HEK293 (cell line): ENCODE data around the gene LEMD1.

Source experiments
- CTCF ChIP-seq: fragments of 450-650 bp; formaldehyde crosslinking; IDR thresholded peaks from 2 replicates; pipeline ENCODE4 v1.5.1; 2016; ENCODE audit warnings: missing biosample characterization, missing genetic modification characterization
- ZBTB1 ChIP-seq: fragments of 450-650 bp; formaldehyde crosslinking; IDR thresholded peaks from 2 replicates; pipeline ENCODE4 v1.5.1; 2016; ENCODE audit warnings: missing biosample characterization, missing genetic modification characterization
- ZNF121 ChIP-seq: fragments of 450-650 bp; formaldehyde crosslinking; IDR thresholded peaks from 2 replicates; pipeline ENCODE4 v1.5.1; 2016; ENCODE audit warnings: missing biosample characterization, missing genetic modification characterization
- ZNF350 ChIP-seq: fragments of 450-650 bp; formaldehyde crosslinking; IDR thresholded peaks from 2 replicates; pipeline ENCODE4 v1.5.0; 2017; ENCODE audit warnings: missing biosample characterization, mild to moderate bottlenecking, missing genetic modification characterization
- ZNF391 ChIP-seq: fragments of 450-650 bp; formaldehyde crosslinking; IDR thresholded peaks from 2 replicates; pipeline ENCODE4 v1.5.1; 2016; ENCODE audit warnings: low read depth, missing biosample characterization, missing genetic modification characterization, borderline replicate concordance
- ZNF600 ChIP-seq: fragments of 450-650 bp; formaldehyde crosslinking; IDR thresholded peaks from 2 replicates; pipeline ENCODE4 v1.5.1; 2016; ENCODE audit warnings: missing biosample characterization, missing genetic modification characterization
- TF ChIP-seq, protein P1 (sequence below): fragments of 450-650 bp; formaldehyde crosslinking; IDR thresholded peaks from 2 replicates; pipeline ENCODE4 v1.5.1; 2016; ENCODE audit warnings: missing biosample characterization, missing genetic modification characterization, low read depth

DNA sequence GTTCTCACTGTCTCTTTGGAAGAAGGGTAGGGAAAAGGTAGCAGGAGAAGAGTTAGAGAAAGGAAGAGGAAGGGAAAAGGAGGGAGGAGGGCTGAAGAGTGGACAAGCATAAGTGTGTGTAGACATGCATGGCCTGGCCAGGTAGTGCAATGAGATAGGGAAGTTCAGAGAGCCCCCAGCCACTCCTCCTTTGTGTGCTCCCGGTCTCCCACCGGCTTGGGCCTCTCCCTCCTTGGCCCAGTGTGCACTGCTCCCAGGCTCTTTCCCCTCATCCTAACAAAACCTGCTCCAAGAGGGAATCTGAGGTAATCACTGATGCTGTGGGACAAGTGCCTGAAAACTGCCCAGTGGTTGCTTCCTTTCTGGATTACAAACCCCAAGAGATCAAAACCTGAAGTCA, 10.3 kb upstream of the LEMD1 start:
- TF ChIP-seq ZNF391 (tag by site-specific recombination): no peak
- TF ChIP-seq, protein P1, sequence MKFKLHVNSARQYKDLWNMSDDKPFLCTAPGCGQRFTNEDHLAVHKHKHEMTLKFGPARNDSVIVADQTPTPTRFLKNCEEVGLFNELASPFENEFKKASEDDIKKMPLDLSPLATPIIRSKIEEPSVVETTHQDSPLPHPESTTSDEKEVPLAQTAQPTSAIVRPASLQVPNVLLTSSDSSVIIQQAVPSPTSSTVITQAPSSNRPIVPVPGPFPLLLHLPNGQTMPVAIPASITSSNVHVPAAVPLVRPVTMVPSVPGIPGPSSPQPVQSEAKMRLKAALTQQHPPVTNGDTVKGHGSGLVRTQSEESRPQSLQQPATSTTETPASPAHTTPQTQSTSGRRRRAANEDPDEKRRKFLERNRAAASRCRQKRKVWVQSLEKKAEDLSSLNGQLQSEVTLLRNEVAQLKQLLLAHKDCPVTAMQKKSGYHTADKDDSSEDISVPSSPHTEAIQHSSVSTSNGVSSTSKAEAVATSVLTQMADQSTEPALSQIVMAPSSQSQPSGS (tag by site-specific recombination): no peak
- TF ChIP-seq ZNF121 (tag by site-specific recombination): no peak
- no peak for TF ChIP-seq ZNF600 (tag by site-specific recombination)
- TF ChIP-seq CTCF (tag by site-specific recombination): no peak
- TF ChIP-seq ZBTB1 (tag by site-specific recombination): no peak
- no peak for TF ChIP-seq ZNF350
